Vagina (tissue), 2 donors: ENCODE results near the gene SH3TC2.

Experiments used
- POLR2A ChIP-seq, 2 donors: fragments of 450-650 bp; IDR thresholded peaks; one replicate each; pipeline ENCODE4 v1.6.1; 2017; ENCODE audit warnings: antibody characterized with exemption in 2 of 2, mild to moderate bottlenecking in 2 of 2, moderate library complexity in 2 of 2
- POLR2AphosphoS5 ChIP-seq, 2 donors: sonication (generic); formaldehyde crosslinking; IDR thresholded peaks; one replicate each; pipeline ENCODE4 v1.9.0; 2017; ENCODE audit warnings: antibody characterized with exemption in 2 of 2, mild to moderate bottlenecking in 2 of 2, low read depth in 1 of 2; ENCODE audit not compliant: insufficient read depth in 1 of 2
- TF ChIP-seq, protein P1 (sequence below), 3 experiments: fragments of 450-650 bp in 2 of 3; fragments of 200-600 bp in 1 of 3; sonication (generic) in 1 of 3; IDR thresholded peaks; one replicate each; pipeline ENCODE4 v1.5.1; 2017 to 2019; ENCODE audit warnings: antibody characterized with exemption in 3 of 3, mild to moderate bottlenecking in 2 of 3, moderate library complexity in 2 of 3

DNA sequence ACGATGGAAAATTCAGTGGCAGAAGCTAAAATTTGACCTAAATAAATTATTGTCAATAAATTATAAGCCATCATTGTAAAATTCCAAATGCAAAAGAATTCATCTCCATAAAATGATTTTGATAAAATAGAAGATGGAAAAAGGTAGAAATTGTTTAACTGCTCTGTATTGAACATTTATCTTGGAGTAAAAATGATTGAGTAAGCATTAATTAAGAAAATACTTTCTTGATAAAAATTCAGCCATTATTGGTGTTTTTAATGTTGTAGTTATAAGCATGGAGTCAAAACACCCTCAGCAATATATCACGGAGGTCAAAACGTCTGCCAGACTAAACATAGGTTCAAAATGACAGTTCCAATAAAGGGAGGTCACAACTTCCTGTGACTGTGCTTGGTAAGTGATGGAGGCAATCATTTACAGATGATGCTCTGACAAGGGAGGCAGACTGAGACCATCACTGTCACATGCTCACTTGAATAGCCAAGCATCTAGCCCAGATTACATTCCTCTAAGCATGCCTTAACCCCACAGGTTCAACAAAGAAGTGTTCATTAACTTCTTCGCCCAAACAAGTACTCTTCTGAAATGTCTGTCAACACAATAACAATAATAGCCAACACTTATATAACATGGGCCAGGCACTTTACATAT, 69.5 kb downstream of the SH3TC2 start:
- TF ChIP-seq, protein P1, sequence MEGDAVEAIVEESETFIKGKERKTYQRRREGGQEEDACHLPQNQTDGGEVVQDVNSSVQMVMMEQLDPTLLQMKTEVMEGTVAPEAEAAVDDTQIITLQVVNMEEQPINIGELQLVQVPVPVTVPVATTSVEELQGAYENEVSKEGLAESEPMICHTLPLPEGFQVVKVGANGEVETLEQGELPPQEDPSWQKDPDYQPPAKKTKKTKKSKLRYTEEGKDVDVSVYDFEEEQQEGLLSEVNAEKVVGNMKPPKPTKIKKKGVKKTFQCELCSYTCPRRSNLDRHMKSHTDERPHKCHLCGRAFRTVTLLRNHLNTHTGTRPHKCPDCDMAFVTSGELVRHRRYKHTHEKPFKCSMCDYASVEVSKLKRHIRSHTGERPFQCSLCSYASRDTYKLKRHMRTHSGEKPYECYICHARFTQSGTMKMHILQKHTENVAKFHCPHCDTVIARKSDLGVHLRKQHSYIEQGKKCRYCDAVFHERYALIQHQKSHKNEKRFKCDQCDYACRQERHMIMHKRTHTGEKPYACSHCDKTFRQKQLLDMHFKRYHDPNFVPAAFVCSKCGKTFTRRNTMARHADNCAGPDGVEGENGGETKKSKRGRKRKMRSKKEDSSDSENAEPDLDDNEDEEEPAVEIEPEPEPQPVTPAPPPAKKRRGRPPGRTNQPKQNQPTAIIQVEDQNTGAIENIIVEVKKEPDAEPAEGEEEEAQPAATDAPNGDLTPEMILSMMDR (IDR thresholded peaks at IDR 0.05): no peak
- no peak for TF ChIP-seq POLR2AphosphoS5 (IDR thresholded peaks at IDR 0.05; ENCODE audit: insufficient read depth in 1 of 2, low read depth in 1 of 2)
- no peak for TF ChIP-seq POLR2A (IDR thresholded peaks at IDR 0.05)
